ENCODE data around the gene TRIM47.

The TRIM47 gene

GRCh38 chr17:75873587-75874322, 4.6 kb downstream of the TRIM47 start:
- TF ChIP-seq CTCF (IDR thresholded peaks at IDR 0.05): no peak

- no peak for TF ChIP-seq CTCF (IDR thresholded peaks at IDR 0.05)
These were observed 5.7 kb downstream of the TRIM47 start for GRCh38 chr17:75872434-75873351.

- TF ChIP-seq CTCF (IDR thresholded peaks at IDR 0.05): no peak
These were observed 8.9 kb downstream of the TRIM47 start for GRCh38 chr17:75869282-75870141.

GRCh38 chr17:75864448-75864871, 13.9 kb downstream of the TRIM47 start:
- TF ChIP-seq CTCF (IDR thresholded peaks at IDR 0.05): no peak

- no peak for TF ChIP-seq CTCF (IDR thresholded peaks at IDR 0.05)
These were observed 16.5 kb downstream of the TRIM47 start for GRCh38 chr17:75861927-75862317.

GRCh38 chr17:75856062-75856756, 22.2 kb downstream of the TRIM47 start:
- no peak for TF ChIP-seq CTCF (IDR thresholded peaks at IDR 0.05)

Measured in LNCAP (cell line).